Uterus (tissue), 2 donors: Measurements from ENCODE around the gene CHCHD1.

Experiments
- CTCF ChIP-seq, 4 experiments: fragments of 200-600 bp in 2 of 4; fragments of 450-650 bp in 2 of 4; sonication (generic) in 2 of 4; IDR thresholded peaks; one replicate each; pipeline ENCODE4 v1.5.1; 2016 to 2019; ENCODE audit warnings: antibody characterized with exemption in 4 of 4, mild to moderate bottlenecking in 2 of 4, moderate library complexity in 1 of 4
- POLR2A ChIP-seq, 2 donors: fragments of 450-650 bp; IDR thresholded peaks; one replicate each; pipeline ENCODE4 v1.6.1; 2016; ENCODE audit warnings: antibody characterized with exemption in 2 of 2, mild to moderate bottlenecking in 1 of 2, moderate library complexity in 1 of 2

- TF ChIP-seq CTCF (IDR thresholded peaks at IDR 0.05): no peak
- TF ChIP-seq POLR2A (IDR thresholded peaks at IDR 0.05): no peak
These were observed 37.8 kb downstream of the CHCHD1 start for GRCh38 chr10:73819513-73820093.
